ENCODE data around the gene TLE6. TPM values are rescaled to one million over a fixed set of nuclear protein-coding genes. Genes with fewer than 3 reads are reported as not detected.

The TLE6 gene
- total and polyA plus RNA-seq, 10 of the 15 experiments (the other 5 are each of a cell fraction or from before 2014, with no cell fraction given) = 2.7 to 13.8 (median 6.4) TPM

DNA sequence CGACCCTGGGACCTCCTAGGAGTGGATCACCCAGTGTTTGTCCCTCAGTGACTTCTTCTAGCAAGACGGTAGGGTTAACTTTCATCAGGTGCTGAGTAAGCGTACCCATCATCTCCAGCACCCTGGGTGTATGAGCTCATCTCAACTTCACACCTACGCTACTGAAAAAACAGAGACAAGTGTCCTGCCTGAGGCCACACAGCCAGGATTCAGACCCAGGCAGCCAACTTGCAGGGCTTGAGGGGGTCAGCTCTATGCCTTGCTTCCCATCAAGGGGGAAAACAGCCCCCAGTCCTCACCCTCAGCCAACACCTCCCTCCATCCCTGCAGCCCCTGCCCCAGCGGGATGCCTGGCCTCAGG lies 47.1 kb downstream of the TLE6 start (continued):
- TF ChIP-seq SMC3 (IDR thresholded peaks at IDR 0.05; ENCODE audit: borderline replicate concordance, low read length) = no peak
- no peak for TF ChIP-seq YBX1 (IDR thresholded peaks at IDR 0.05)
- no peak for TF ChIP-seq HDGF (IDR thresholded peaks at IDR 0.05)
- TF ChIP-seq ZNF24 (IDR thresholded peaks at IDR 0.05) = no peak
- no peak for TF ChIP-seq ZNF384 (IDR thresholded peaks at IDR 0.05; ENCODE audit: borderline replicate concordance, low read depth, low read length)

DNA sequence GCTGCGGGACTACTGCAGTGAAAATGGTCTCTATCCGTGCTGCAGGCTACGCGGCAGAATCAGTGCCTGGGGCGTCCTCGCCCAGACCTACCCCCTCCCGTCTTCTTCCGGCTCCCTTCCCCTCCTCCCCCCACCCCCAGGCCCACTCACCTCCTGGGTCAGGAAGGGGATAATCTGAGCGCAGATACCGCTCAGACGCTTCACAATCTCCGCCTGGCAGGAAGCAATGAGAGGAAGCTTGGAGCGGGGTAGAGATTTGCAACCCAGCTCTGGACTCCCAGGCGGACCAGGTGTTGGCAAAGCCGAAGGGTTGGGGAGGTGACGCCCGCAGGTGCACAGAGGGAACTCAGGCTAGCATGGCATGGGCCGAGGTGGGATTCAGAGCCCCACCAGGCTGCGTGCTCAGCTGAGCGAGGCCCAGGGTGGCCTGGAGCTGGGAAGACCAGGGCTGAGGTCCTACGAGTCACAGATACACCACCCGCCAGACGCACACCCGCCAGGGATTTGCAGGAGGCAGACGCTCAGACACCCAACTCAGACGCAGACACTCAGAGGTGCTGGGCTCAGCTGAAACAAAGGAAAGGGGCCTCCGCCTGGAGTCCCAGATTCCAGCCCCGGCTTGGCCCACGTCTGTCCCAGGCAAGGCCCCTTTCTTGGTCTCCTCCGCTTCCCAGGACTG lies 47.6 kb downstream of the TLE6 start:
- Histone ChIP-seq H3K9me3 (replicated peaks; ENCODE audit: control insufficient read depth, insufficient read depth, low read length) (peaks cover 3% of the 10 kb centered on the region; the same call in 2 of the 3 replicates), H4K20me1 (ENCODE audit: control insufficient read depth, insufficient read depth) (no peaks in the 10 kb centered on the region), H3K4me3 (no peak overlapping the region), H3K4me2 (ENCODE audit: control insufficient read depth, insufficient read depth) (no peak overlapping the region), H3K27me3 (replicated peaks in 1 of 2; ENCODE audit: control insufficient read depth in 2 of 2, insufficient read depth in 2 of 2, low read length in 1 of 2) (peaks cover 11 to 17% of the 10 kb centered on the region in 2 experiments), H3K36me3 (ENCODE audit: control insufficient read depth in 2 of 2, insufficient read depth in 2 of 2, low read length in 1 of 2) (no peaks in the 10 kb centered on the region), H2AFZ (ENCODE audit: control insufficient read depth, low read depth, low read length) (no peak overlapping the region), H3K27ac (ENCODE audit: control insufficient read depth, insufficient read depth) (no peak overlapping the region), H3K4me1 (ENCODE audit: control insufficient read depth, insufficient read depth, low read length) (no peaks in the 10 kb centered on the region), H3K79me2 (ENCODE audit: control insufficient read depth, insufficient read depth, low read length) (no peaks in the 10 kb centered on the region), H3K9ac (ENCODE audit: control insufficient read depth, insufficient read depth, low read length) (no peak overlapping the region)
- DNase-seq (ENCODE audit: low read depth, low spot score) = no peak
- ATAC-seq = no peak
- ChIA-PET CTCF (no interaction called here), SMC1A (ENCODE audit: uncharacterized antibody, unreplicated experiment) (no interaction called here), POLR2A (interaction anchor here (1.3 kb wide), 1 partner anchor 11 kb away, joined by 6 read pairs; no protein-coding TSS in a partner anchor), RAD21 (ENCODE audit: unreplicated experiment) (no interaction called here)
- in situ Hi-C loops (cut with MboI) = no loop called here
- TF ChIP-seq HDGF (IDR thresholded peaks at IDR 0.05) (no peak), TARDBP (IDR thresholded peaks at IDR 0.05; ENCODE audit: borderline replicate concordance) (no peak), IKZF1 (conservative IDR thresholded peaks at IDR 0.05) (no peak)
- no TSS peak for BruUV-seq (replicated peaks)
- 19% methylated on average over 29 of the region's 30 CpGs for WGBS (ENCODE audit: insufficient coverage, insufficient replicate concordance, low lambda C conversion rate, missing lambda C conversion rate)
- intact Hi-C loops (cut with micrococcal nuclease; ENCODE audit: unreplicated experiment) = no loop called here
- no peak for FAIRE-seq

DNA sequence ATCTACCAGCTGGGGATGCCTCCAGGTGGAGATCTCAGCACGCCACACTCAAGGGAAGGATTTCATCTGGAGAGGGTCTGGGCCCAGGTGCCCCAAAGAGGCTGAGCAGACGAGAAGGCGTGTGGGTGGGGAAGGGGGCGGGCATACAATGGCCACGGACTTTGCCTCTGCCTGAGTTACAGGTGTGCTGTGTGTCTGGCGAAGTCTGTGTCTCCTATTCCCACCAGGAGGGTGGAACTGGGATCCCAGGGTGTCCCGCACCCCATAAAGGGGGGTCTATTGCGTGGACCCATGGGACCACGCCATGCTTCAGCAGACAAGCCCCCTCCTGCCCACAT lies 48.2 kb downstream of the TLE6 start:
- no peak overlapping the region for H3K4me3 ChIP-seq
- no peak overlapping the region for H3K9ac ChIP-seq (ENCODE audit: control insufficient read depth, insufficient read depth, low read length)
- RAD21 ChIA-PET (ENCODE audit: unreplicated experiment) = no interaction called here
- peaks cover 12 to 21% of the 10 kb centered on the region in 2 experiments for H3K27me3 ChIP-seq (replicated peaks in 1 of 2; ENCODE audit: control insufficient read depth in 2 of 2, insufficient read depth in 2 of 2, low read length in 1 of 2)
- SMC1A ChIA-PET (ENCODE audit: uncharacterized antibody, unreplicated experiment) = no interaction called here
- in situ Hi-C loops (cut with MboI) (no loop called here), intact Hi-C loops (cut with micrococcal nuclease; ENCODE audit: unreplicated experiment) (no loop called here)
- no peak overlapping the region for H3K4me2 ChIP-seq (ENCODE audit: control insufficient read depth, insufficient read depth)
- H3K4me1 ChIP-seq (ENCODE audit: control insufficient read depth, insufficient read depth, low read length) = no peaks in the 10 kb centered on the region
- ATAC-seq = no peak
- whole genome bisulfite sequencing (ENCODE audit: insufficient coverage, insufficient replicate concordance, low lambda C conversion rate, missing lambda C conversion rate) = 16% methylated on average over 9 of the region's 9 CpGs
- POLR2A ChIA-PET = no interaction called here
- no peak for DNase-seq (ENCODE audit: low read depth, low spot score)
- CTCF ChIA-PET = no interaction called here
- no peaks in the 10 kb centered on the region for H4K20me1 ChIP-seq (ENCODE audit: control insufficient read depth, insufficient read depth)
- no peak overlapping the region for H2AFZ ChIP-seq (ENCODE audit: control insufficient read depth, low read depth, low read length)
- H3K9me3 ChIP-seq (replicated peaks; ENCODE audit: control insufficient read depth, insufficient read depth, low read length) = peaks cover 3% of the 10 kb centered on the region; the same call in 2 of the 3 replicates
- H3K79me2 ChIP-seq (ENCODE audit: control insufficient read depth, insufficient read depth, low read length) = no peaks in the 10 kb centered on the region
- no peak for FAIRE-seq
- no TSS peak for BruUV-seq (replicated peaks)
- H3K36me3 ChIP-seq (ENCODE audit: control insufficient read depth in 2 of 2, insufficient read depth in 2 of 2, low read length in 1 of 2) = no peaks in the 10 kb centered on the region
- no peak overlapping the region for H3K27ac ChIP-seq (ENCODE audit: control insufficient read depth, insufficient read depth)
- TF ChIP-seq SMAD5 (IDR thresholded peaks at IDR 0.05; ENCODE audit: low read depth) (no peak), KDM1A (IDR thresholded peaks at IDR 0.05; ENCODE audit: borderline replicate concordance) (no peak), ZSCAN29 (IDR thresholded peaks at IDR 0.05) (no peak), BMI1 (IDR thresholded peaks at IDR 0.05; ENCODE audit: borderline replicate concordance) (no peak), ZBED1 (IDR thresholded peaks at IDR 0.05; ENCODE audit: borderline replicate concordance) (no peak), IRF4 (IDR thresholded peaks at IDR 0.05; ENCODE audit: low read depth, low read length) (no peak), IKZF2 (IDR thresholded peaks at IDR 0.05) (no peak), CBX5 (IDR thresholded peaks at IDR 0.05; ENCODE audit: low read depth) (no peak), CREM (IDR thresholded peaks at IDR 0.05; ENCODE audit: low read depth) (no peak), NFYB (IDR thresholded peaks at IDR 0.05; ENCODE audit: insufficient read depth, low read depth, low read length) (no peak)

Measured in GM12878 (cell line).